Esophagus muscularis mucosa (tissue), 4 donors: ENCODE data around the gene ALPK3. TPM values are rescaled to one million over a fixed set of nuclear protein-coding genes. Genes with fewer than 3 reads are reported as not detected.

Source experiments
- DNase-seq: peaks from one replicate; pipeline ENCODE4 v3.0.0-alpha.2; 2017; ENCODE audit errors: extremely low spot score
- H3K27ac ChIP-seq, 4 donors: fragments of 200-600 bp; sonication (generic); replicated peaks in 1 of 4; 1 replicate in 3 of 4; 2 replicates in 1 of 4; pipeline ENCODE4 v1.5.1; 2016 to 2019; ENCODE audit warnings: mild to moderate bottlenecking in 1 of 4
- H3K27me3 ChIP-seq, 4 donors: fragments of 200-600 bp; sonication (generic); one replicate each; pipeline versions ENCODE4 v1.5.1 to v1.6.0; 2016 to 2019
- H3K36me3 ChIP-seq, 4 donors: fragments of 200-600 bp; sonication (generic); one replicate each; pipeline ENCODE4 v1.5.1; 2016 to 2019
- H3K4me1 ChIP-seq, 4 donors: fragments of 200-600 bp; sonication (generic); one replicate each; pipeline ENCODE4 v1.5.1; 2016 to 2019
- H3K4me3 ChIP-seq, 4 donors: fragments of 200-600 bp; sonication (generic); 1 replicate in 2 of 4; 2 replicates in 2 of 4; pipeline ENCODE4 v1.5.1; 2016 to 2019; ENCODE audit warnings: mild to moderate bottlenecking in 4 of 4, moderate library complexity in 1 of 4
- H3K9me3 ChIP-seq, 4 donors: fragments of 200-600 bp; sonication (generic); 1 replicate in 3 of 4; 2 replicates in 1 of 4; pipeline ENCODE4 v1.5.1; 2016 to 2019
- CTCF ChIP-seq, 3 experiments: fragments of 200-600 bp in 2 of 3; fragments of 450-650 bp in 1 of 3; sonication (generic) in 2 of 3; IDR thresholded peaks; one replicate each; pipeline ENCODE4 v1.5.1; 2017 to 2019; ENCODE audit warnings: antibody characterized with exemption in 3 of 3, mild to moderate bottlenecking in 2 of 3, moderate library complexity in 1 of 3
- EP300 ChIP-seq: sonication (generic); formaldehyde crosslinking; IDR thresholded peaks from one replicate; pipeline ENCODE4 v1.6.1; 2017; ENCODE audit warnings: antibody characterized with exemption
- POLR2A ChIP-seq: fragments of 450-650 bp; IDR thresholded peaks from one replicate; pipeline ENCODE4 v1.6.1; 2017; ENCODE audit warnings: antibody characterized with exemption, moderate library complexity, mild to moderate bottlenecking, low read depth
- POLR2AphosphoS5 ChIP-seq, 2 donors: sonication (generic); formaldehyde crosslinking; IDR thresholded peaks; one replicate each; pipeline ENCODE4 v1.6.1; 2017; ENCODE audit warnings: antibody characterized with exemption in 2 of 2
- WGBS: methylation state at CpG from one replicate; pipeline ENCODE4 v1.1.5; 2018; 5-methylcytosine and 5-hydroxymethylcytosine counted together
- intact Hi-C: fragments of 100-400 bp; cut with DNase I; formaldehyde crosslinking; loops from one replicate; pipeline ENCODE4 v1.15.1; 2023
- total RNA-seq, 4 donors: library from RNA; depleted of rRNA; stranded (reverse); fragments of >200 nt; gene quantifications; one replicate each; pipeline versions ENCODE4 v1.1.0 to v1.2.1, GENCODE V29; 2016

ALPK3 gene
- total RNA-seq, 4 donors from 2014 or later = 9.1 to 21.5 (median 16.2) TPM

DNA sequence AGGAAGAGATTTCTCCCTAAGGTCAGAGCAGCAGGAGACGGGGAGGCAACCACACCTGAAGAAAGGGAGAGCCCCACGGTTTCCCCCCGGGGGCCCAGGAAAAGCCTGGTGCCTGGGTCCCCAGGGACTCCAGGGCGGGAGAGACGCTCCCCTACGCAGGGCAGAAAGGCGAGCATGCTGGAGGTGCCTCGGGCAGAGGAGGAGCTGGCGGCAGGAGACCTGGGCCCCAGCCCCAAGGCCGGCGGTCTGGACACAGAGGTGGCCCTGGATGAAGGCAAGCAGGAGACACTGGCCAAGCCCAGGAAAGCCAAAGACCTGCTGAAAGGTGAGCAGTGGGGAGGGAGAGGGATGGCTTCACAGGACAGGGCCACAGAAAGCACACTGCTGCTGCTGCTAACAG, 41.1 kb downstream of the ALPK3 start:
- Histone ChIP-seq H3K9me3 (no peaks in the 10 kb centered on the region), H3K36me3 (peaks cover 4 to 60% (median 52%) of the 10 kb centered on the region in 4 donors), H3K4me3 (no peak overlapping the region), H3K27ac (no peak overlapping the region), H3K27me3 (no peaks in the 10 kb centered on the region), H3K4me1 (peaks cover 0 to 18% (median under 1%) of the 10 kb centered on the region in 4 donors)
- intact Hi-C loops = no loop called here
- over 99% methylated on average over 11 of the region's 11 CpGs for WGBS
- DNase-seq = no peak
- no peak for TF ChIP-seq POLR2A
- TF ChIP-seq CTCF (IDR thresholded peaks at IDR 0.05) = no peak

DNA sequence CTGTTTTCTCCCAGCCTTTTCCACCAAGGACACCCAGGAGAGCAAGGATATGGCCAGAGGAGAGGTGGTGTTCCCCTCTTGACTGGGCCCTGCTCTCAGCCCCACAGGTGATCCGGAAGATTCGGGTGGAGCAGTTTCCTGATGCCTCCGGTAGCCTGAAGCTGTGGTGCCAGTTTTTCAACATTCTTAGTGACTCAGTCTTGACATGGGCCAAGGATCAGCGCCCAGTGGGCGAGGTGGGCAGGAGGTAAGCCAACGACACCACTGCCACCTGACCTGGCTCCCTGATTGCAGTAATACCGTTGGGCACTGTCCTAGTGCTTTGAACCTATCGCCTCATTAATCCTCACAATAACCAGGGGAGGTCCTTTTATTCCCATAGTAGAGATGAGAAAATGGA, 42.0 kb downstream of the ALPK3 start:
- Histone ChIP-seq H3K4me1 (peaks cover 8 to 27% (median 10%) of the 10 kb centered on the region in 4 donors), H3K27ac (no peak overlapping the region), H3K4me3 (no peak overlapping the region), H3K36me3 (peaks cover 4 to 69% (median 61%) of the 10 kb centered on the region in 4 donors), H3K9me3 (no peaks in the 10 kb centered on the region), H3K27me3 (no peaks in the 10 kb centered on the region)
- WGBS = 100% methylated on average over 2 of the region's 8 CpGs
- intact Hi-C loops = no loop called here
- TF ChIP-seq POLR2A (no peak), EP300 (no peak), CTCF (IDR thresholded peaks at IDR 0.05) (no peak), POLR2AphosphoS5 (IDR thresholded peaks at IDR 0.05) (no peak)
- no peak for DNase-seq

- H3K27me3 ChIP-seq = no peaks in the 10 kb centered on the region
- peaks cover 12 to 31% (median 14%) of the 10 kb centered on the region in 4 donors for H3K4me1 ChIP-seq
- H3K36me3 ChIP-seq = peaks cover 4 to 74% (median 65%) of the 10 kb centered on the region in 4 donors
- over 99% methylated on average over 14 of the region's 15 CpGs for WGBS
- no peak overlapping the region for H3K27ac ChIP-seq
- DNase-seq = no peak
- no peak for TF ChIP-seq CTCF (IDR thresholded peaks at IDR 0.05)
- TF ChIP-seq POLR2A = no peak
- no peak for TF ChIP-seq POLR2AphosphoS5 (IDR thresholded peaks at IDR 0.05)
- TF ChIP-seq EP300 = no peak
- no peak overlapping the region for H3K4me3 ChIP-seq
- no peaks in the 10 kb centered on the region for H3K9me3 ChIP-seq
- intact Hi-C loops = no loop called here
Measured at GRCh38 chr15:84859651-84860050, 42.5 kb downstream of the ALPK3 start.

GRCh38 chr15:84861781-84862180, 44.6 kb downstream of the ALPK3 start:
- 81% methylated on average over 3 of the region's 3 CpGs for WGBS
- Histone ChIP-seq H3K36me3 (peaks cover 4 to 80% (median 60%) of the 10 kb centered on the region in 4 donors), H3K27me3 (no peaks in the 10 kb centered on the region), H3K4me1 (peaks cover 12 to 18% (median 14%) of the 10 kb centered on the region in 4 donors), H3K27ac (no peak overlapping the region), H3K9me3 (no peaks in the 10 kb centered on the region), H3K4me3 (no peak overlapping the region)
- TF ChIP-seq EP300 (no peak), CTCF (IDR thresholded peaks at IDR 0.05) (no peak), POLR2AphosphoS5 (IDR thresholded peaks at IDR 0.05) (no peak), POLR2A (no peak)
- intact Hi-C loops = no loop called here
- DNase-seq = no peak
